ENCODE measurements around the gene FUNDC2.

DNA sequence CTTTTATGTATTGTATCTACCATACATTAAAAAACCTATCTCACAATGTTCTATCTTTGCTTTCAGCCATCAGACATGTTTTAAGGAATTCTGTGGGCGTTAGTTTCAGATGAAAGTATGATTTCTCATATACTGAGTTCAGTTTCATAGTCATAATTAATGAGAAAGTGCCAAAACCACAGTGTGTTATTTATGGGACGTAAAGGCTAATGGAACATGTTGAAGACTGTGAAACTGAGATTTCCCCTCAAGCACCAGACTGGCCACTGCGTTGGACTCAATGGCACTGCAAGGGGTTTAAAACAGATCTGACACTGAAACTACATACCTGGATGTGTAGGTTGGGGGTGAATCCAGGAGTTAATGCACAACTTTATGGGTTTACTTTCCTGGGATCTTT is 36.1 kb upstream of the FUNDC2 start:
- TF ChIP-seq CTCF (IDR thresholded peaks at IDR 0.05; ENCODE audit: poor library complexity) (no peak), EZH2phosphoT487 (IDR thresholded peaks at IDR 0.05; ENCODE audit: low read depth, severe bottlenecking, unreplicated experiment) (no peak), EZH2 (IDR thresholded peaks at IDR 0.05; ENCODE audit: borderline replicate concordance) (no peak)
